SIG-M5 treated with dmso at 0.1 percent for 504 hours (cell line): Measurements from ENCODE around the gene RAD23A.
"Not testable (repeated sequence)": the region's sequence is repeated elsewhere in the genome, so short reads cannot be mapped to it uniquely, and the experiment has no call there.

Source experiments
- DNase-seq: peaks from one replicate; lab custom pipeline; 2025; ENCODE audit not compliant: unreplicated experiment; lab: John Stamatoyannopoulos, UW

Gene RAD23A

GRCh38 chr19:12954612-12954962, 8.9 kb downstream of the RAD23A start:
- DNase-seq = no peak

GRCh38 chr19:12955575-12955974, 9.9 kb downstream of the RAD23A start:
- not testable (repeated sequence) for DNase-seq

- peak; percentile 29 for DNase-seq
These were observed 10.3 kb downstream of the RAD23A start for GRCh38 chr19:12955996-12956395.

- peak; percentile 67 for DNase-seq
These were observed 11.1 kb downstream of the RAD23A start, which contains the start of gene GADD45GIP1 for GRCh38 chr19:12956446-12957388. GADD45GIP1 (minus strand) TSS chr19:12957223; CDS start chr19:12957212, 11 bp downstream.

- not testable (repeated sequence) for DNase-seq
These were observed 11.8 kb downstream of the RAD23A start for GRCh38 chr19:12957389-12957952.

GRCh38 chr19:12959481-12959880, 13.8 kb downstream of the RAD23A start:
- no peak for DNase-seq

GRCh38 chr19:12965017-12965811, 19.6 kb downstream of the RAD23A start:
- peak; percentile 61 for DNase-seq

GRCh38 chr19:12965812-12966135, 20.1 kb downstream of the RAD23A start:
- DNase-seq = no peak

GRCh38 chr19:12967907-12968306, 22.2 kb downstream of the RAD23A start:
- no peak for DNase-seq

- no peak for DNase-seq
These were observed 23.8 kb downstream of the RAD23A start, which contains the start of gene DAND5 for GRCh38 chr19:12969292-12969988. DAND5 (plus strand) TSS chr19:12969576; CDS start chr19:12969661, 85 bp downstream.

GRCh38 chr19:12970070-12970820, 24.6 kb downstream of the RAD23A start:
- no peak for DNase-seq

- DNase-seq = no peak
These were observed 27.6 kb downstream of the RAD23A start for GRCh38 chr19:12973236-12973635.

GRCh38 chr19:12974301-12975220, 28.9 kb downstream of the RAD23A start:
- DNase-seq = no peak

GRCh38 chr19:12975221-12975741, 29.6 kb downstream of the RAD23A start:
- DNase-seq = no peak

- not testable (repeated sequence) for DNase-seq
These were observed 30.4 kb downstream of the RAD23A start for GRCh38 chr19:12976109-12976508.

- DNase-seq = no peak
These were observed 34.3 kb downstream of the RAD23A start for GRCh38 chr19:12979974-12980373.

GRCh38 chr19:12982648-12983047, 37.0 kb downstream of the RAD23A start:
- DNase-seq = no peak

GRCh38 chr19:12983091-12983490, 37.4 kb downstream of the RAD23A start:
- DNase-seq = no peak
